Loucy (cell line): ENCODE measurements around the gene NBAS.

ENCODE experiments used
- H2AFZ ChIP-seq: fragments of 200-600 bp; sonication (generic); 2 replicates; pipeline ENCODE4 v1.6.0; 2016; ENCODE audit warnings: antibody characterized with exemption, mild to moderate bottlenecking, low read length, moderate library complexity
- H3F3A ChIP-seq: fragments of 200-600 bp; 2 replicates; pipeline ENCODE4 v1.6.0; 2016; ENCODE audit warnings: antibody characterized with exemption, low read depth, mild to moderate bottlenecking
- H3K27me3 ChIP-seq: fragments of 200-600 bp; sonication (generic); 2 replicates; pipeline ENCODE4 v1.6.1; 2014; ENCODE audit warnings: low read length, mild to moderate bottlenecking; ENCODE audit not compliant: insufficient read depth, poor library complexity, severe bottlenecking
- H3K36me3 ChIP-seq: fragments of 200-600 bp; sonication (generic); 2 replicates; pipeline ENCODE4 v1.6.1; 2016; ENCODE audit warnings: low read length; ENCODE audit not compliant: insufficient read depth
- H3K4me1 ChIP-seq: fragments of 200-600 bp; sonication (generic); 2 replicates; pipeline ENCODE4 v1.5.1; 2014; ENCODE audit warnings: low read length, mild to moderate bottlenecking; ENCODE audit not compliant: insufficient read depth, poor library complexity, severe bottlenecking
- H3K4me2 ChIP-seq: fragments of 200-600 bp; sonication (generic); 2 replicates; pipeline ENCODE4 v1.6.0; 2014; ENCODE audit warnings: antibody characterized with exemption, low read length, low read depth, mild to moderate bottlenecking; ENCODE audit not compliant: poor library complexity, severe bottlenecking
- H3K4me3 ChIP-seq: fragments of 200-600 bp; sonication (generic); 2 replicates; pipeline ENCODE4 v1.5.1; 2014; ENCODE audit warnings: low read length, mild to moderate bottlenecking, mixed read lengths; ENCODE audit not compliant: poor library complexity, severe bottlenecking
- H3K79me2 ChIP-seq: fragments of 200-600 bp; sonication (generic); 2 replicates; pipeline ENCODE4 v1.6.1; 2014; ENCODE audit warnings: low read length; ENCODE audit not compliant: insufficient read depth
- H3K9ac ChIP-seq: fragments of 200-600 bp; sonication (generic); 2 replicates; pipeline ENCODE4 v1.6.0; 2014; ENCODE audit warnings: mild to moderate bottlenecking, low read depth, low read length, moderate library complexity; ENCODE audit not compliant: poor library complexity, severe bottlenecking
- H3K9me2 ChIP-seq: fragments of 200-600 bp; sonication (generic); replicated peaks from 2 replicates; pipeline ENCODE4 v1.6.1; 2016; ENCODE audit warnings: low read depth, low read length, mixed read lengths
- H3K9me3 ChIP-seq: fragments of 200-600 bp; sonication (generic); 2 replicates; pipeline ENCODE4 v1.6.1; 2014; ENCODE audit warnings: mild to moderate bottlenecking, antibody characterized with exemption, low read length, low read depth; ENCODE audit not compliant: insufficient read depth
- H4K20me1 ChIP-seq: fragments of 200-600 bp; sonication (generic); 2 replicates; pipeline ENCODE4 v1.6.0; 2014; ENCODE audit warnings: antibody characterized with exemption, low read length, mild to moderate bottlenecking; ENCODE audit not compliant: insufficient read depth, poor library complexity, severe bottlenecking
- CTCF ChIP-seq: fragments of 200-600 bp; sonication (generic); conservative IDR thresholded peaks from 2 replicates; pipeline ENCODE4 v1.5.1; 2014; ENCODE audit warnings: mild to moderate bottlenecking, antibody characterized with exemption, low read length
- EZH2phosphoT487 ChIP-seq: fragments of 200-600 bp; IDR thresholded peaks from 2 replicates; pipeline ENCODE4 v1.6.1; 2018; ENCODE audit warnings: antibody characterized with exemption, mild to moderate bottlenecking, moderate library complexity, borderline replicate concordance

NBAS gene

GRCh38 chr2:15300624-15301573, 260.2 kb downstream of the NBAS start:
- Histone ChIP-seq H3K79me2 (no peaks in the 10 kb centered on the region), H3K9me3 (no peaks in the 10 kb centered on the region), H4K20me1 (no peaks in the 10 kb centered on the region), H3K4me2 (peak overlapping the region; percentile 18), H3K4me3 (no peak overlapping the region), H3K9ac (peak overlapping the region; percentile 21), H3K36me3 (peaks cover 71% of the 10 kb centered on the region; the same call in 1 of the 2 replicates), H3K4me1 (peaks cover 22% of the 10 kb centered on the region), H3K27me3 (no peaks in the 10 kb centered on the region), H3F3A (no peaks in the 10 kb centered on the region), H3K9me2 (no peaks in the 10 kb centered on the region), H2AFZ (no peak overlapping the region)
- TF ChIP-seq CTCF (no peak), EZH2phosphoT487 (no peak)

GRCh38 chr2:15299904-15300520, 261.1 kb downstream of the NBAS start:
- Histone ChIP-seq H2AFZ (no peak overlapping the region), H3K4me1 (peaks cover 22% of the 10 kb centered on the region), H3K9ac (peak overlapping the region; percentile 21), H3K4me3 (no peak overlapping the region), H3K4me2 (no peak overlapping the region), H4K20me1 (no peaks in the 10 kb centered on the region), H3K9me2 (no peaks in the 10 kb centered on the region), H3F3A (no peaks in the 10 kb centered on the region), H3K36me3 (peaks cover 67% of the 10 kb centered on the region; the same call in 1 of the 2 replicates), H3K27me3 (no peaks in the 10 kb centered on the region), H3K79me2 (no peaks in the 10 kb centered on the region), H3K9me3 (no peaks in the 10 kb centered on the region)
- no peak for TF ChIP-seq EZH2phosphoT487
- no peak for TF ChIP-seq CTCF

GRCh38 chr2:15298770-15299169, 262.4 kb downstream of the NBAS start:
- no peaks in the 10 kb centered on the region for H3K9me2 ChIP-seq
- H3K27me3 ChIP-seq: no peaks in the 10 kb centered on the region
- H3K9ac ChIP-seq: no peak overlapping the region
- H2AFZ ChIP-seq: no peak overlapping the region
- no peaks in the 10 kb centered on the region for H3K79me2 ChIP-seq
- H3K4me2 ChIP-seq: no peak overlapping the region
- TF ChIP-seq CTCF (no peak), EZH2phosphoT487 (no peak)
- H3K9me3 ChIP-seq: no peaks in the 10 kb centered on the region
- H3K4me1 ChIP-seq: peaks cover 20% of the 10 kb centered on the region
- H4K20me1 ChIP-seq: no peaks in the 10 kb centered on the region
- H3K36me3 ChIP-seq: peaks cover 55% of the 10 kb centered on the region; the same call in 1 of the 2 replicates
- no peak overlapping the region for H3K4me3 ChIP-seq
- no peaks in the 10 kb centered on the region for H3F3A ChIP-seq
